HG03196 (cell line): ENCODE measurements around the gene ANO4.

Experiments
- ATAC-seq: cut with Tn5 transposase; IDR thresholded peaks from one replicate; pipeline ENCODE4 v1.9.1; 2021; ENCODE audit not compliant: unreplicated experiment

ANO4 gene

GRCh38 chr12:101173197-101173749 lies 378.7 kb downstream of the ANO4 start:
- ATAC-seq: no peak

DNA sequence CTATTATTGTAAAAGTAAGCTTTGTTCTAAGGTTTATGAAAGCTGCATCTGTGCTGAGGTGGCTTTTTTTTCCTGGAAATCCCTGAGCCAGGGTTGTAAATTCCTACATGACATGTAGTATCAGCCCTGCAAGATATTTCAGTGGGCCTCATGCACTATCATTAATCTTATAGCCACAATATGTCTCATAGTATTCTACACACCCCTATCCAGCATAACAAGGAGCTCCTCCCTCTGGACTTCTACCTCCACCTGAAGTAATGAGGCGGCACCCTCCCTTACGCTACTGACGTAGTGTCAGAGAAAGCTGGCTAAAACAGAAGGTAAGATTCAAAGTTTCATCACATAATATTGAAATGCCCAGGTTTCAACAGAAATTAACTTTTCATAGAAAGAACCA lies 380.0 kb downstream of the ANO4 start:
- ATAC-seq: no peak
